ENCODE data around the gene CH25H.
"Not testable (repeated sequence)": the region's sequence is repeated elsewhere in the genome, so short reads cannot be mapped to it uniquely, and the experiment has no call there.

The CH25H gene

DNA sequence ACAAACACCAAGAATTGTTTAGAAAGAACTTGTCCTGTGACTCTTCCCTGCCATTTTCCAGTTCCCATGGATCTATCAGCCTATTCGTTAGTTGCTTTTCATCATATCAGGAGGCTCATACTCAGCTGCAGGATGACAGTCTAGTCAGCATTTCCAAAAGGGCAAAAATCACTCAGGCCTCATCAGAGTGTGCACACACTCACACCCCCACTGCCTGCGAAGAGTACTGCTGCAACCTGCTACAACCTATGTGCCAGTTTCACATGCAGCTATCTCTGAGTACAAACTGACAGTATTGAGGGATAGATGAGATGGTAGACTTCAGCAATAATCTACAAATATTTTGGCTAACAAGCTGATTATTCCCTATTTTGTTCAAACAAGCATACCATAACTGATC is 24.2 kb downstream of the CH25H start:
- no peak overlapping the region for H3K4me3 ChIP-seq (ENCODE audit: control insufficient read depth, low read depth, low read length)
- DNase-seq (ENCODE audit: low read depth): no peak
- no peak for TF ChIP-seq CTCF (conservative IDR thresholded peaks at IDR 0.05; ENCODE audit: control insufficient read depth, insufficient read depth, low read depth, low read length)

DNA sequence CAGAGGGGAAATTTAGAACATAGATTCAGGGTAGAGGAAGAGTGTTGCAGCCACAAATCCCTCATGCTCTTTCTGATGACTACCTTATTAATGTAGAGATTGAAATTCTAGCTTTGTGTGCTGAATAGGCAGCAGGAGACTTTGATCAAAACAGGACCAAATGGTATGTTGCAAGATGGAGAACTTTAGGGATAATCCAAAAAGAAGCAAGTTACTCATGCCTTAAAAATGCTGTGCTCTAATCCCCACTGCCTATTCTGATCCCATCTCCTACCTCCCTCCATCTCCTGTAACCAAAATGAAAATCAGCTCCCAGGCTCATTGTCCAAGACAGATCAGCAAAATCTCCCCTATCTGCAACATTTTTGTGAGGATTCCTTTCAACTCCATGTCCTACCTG is 31.3 kb downstream of the CH25H start:
- no peak overlapping the region for H3K4me3 ChIP-seq (ENCODE audit: control insufficient read depth, low read depth, low read length)
- DNase-seq (ENCODE audit: low read depth): no peak
- TF ChIP-seq CTCF (conservative IDR thresholded peaks at IDR 0.05; ENCODE audit: control insufficient read depth, insufficient read depth, low read depth, low read length): no peak

GRCh38 chr10:89173075-89173474 is 34.0 kb downstream of the CH25H start:
- DNase-seq (ENCODE audit: low read depth): no peak
- TF ChIP-seq CTCF (conservative IDR thresholded peaks at IDR 0.05; ENCODE audit: control insufficient read depth, insufficient read depth, low read depth, low read length): no peak
- H3K4me3 ChIP-seq (ENCODE audit: control insufficient read depth, low read depth, low read length): no peak overlapping the region

DNA sequence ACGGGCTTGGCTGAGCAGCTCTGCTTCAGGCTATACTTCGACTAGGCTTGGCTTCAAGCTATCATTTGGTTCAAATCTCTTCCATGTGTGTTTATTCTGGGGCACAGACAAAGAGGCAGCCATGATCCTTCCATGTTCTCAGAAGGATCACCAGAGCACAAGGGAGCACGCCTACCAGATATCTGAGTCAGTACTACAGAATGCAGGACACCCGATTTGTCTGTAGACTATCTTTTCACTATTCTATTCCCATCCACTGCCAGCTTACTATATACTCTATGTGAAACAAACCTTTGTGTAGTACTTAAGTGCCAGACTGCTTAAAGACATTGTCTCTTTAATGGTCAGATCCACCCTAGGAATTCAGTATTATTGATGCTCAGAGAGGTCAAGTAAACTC is 35.1 kb downstream of the CH25H start:
- H3K4me3 ChIP-seq (ENCODE audit: control insufficient read depth, low read depth, low read length): no peak overlapping the region
- DNase-seq (ENCODE audit: low read depth): peak; percentile 55
- TF ChIP-seq CTCF (conservative IDR thresholded peaks at IDR 0.05; ENCODE audit: control insufficient read depth, insufficient read depth, low read depth, low read length): no peak

DNA sequence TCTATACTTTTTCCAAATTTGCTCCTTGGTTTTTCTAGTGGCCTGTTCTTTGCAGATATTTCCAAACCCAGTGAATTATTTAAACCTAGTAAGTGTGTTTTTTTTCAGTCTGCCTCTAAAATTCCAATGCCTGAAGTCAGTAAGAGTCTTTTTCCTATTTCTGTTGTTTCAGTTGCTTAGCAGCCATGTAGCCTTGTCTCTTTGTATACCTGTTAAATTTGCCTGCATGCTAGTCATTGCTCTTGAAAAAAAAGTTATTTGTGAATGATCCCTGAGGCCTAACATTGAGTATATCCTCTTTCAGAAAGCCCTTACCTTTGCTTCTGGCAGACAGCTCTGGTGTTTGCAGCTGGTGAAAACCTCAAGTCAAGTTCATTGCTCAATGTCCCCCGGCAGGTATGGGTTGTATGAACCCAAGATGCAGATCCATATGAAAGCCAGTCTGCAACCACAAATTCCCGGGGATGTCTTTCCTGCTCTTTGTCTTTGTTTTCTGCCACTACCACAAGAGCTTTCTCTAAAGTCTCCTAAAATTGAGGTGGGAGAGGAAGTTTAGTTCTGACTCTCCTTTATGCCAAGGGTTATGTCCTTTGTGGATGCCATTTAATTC is 35.7 kb downstream of the CH25H start:
- no peak for TF ChIP-seq CTCF (conservative IDR thresholded peaks at IDR 0.05; ENCODE audit: control insufficient read depth, insufficient read depth, low read depth, low read length)
- DNase-seq (ENCODE audit: low read depth): no peak
- H3K4me3 ChIP-seq (ENCODE audit: control insufficient read depth, low read depth, low read length): no peak overlapping the region

GRCh38 chr10:89168354-89168900 is 38.7 kb downstream of the CH25H start:
- not testable (repeated sequence) for H3K4me3 ChIP-seq (ENCODE audit: control insufficient read depth, low read depth, low read length); DNase-seq (ENCODE audit: low read depth)

DNA sequence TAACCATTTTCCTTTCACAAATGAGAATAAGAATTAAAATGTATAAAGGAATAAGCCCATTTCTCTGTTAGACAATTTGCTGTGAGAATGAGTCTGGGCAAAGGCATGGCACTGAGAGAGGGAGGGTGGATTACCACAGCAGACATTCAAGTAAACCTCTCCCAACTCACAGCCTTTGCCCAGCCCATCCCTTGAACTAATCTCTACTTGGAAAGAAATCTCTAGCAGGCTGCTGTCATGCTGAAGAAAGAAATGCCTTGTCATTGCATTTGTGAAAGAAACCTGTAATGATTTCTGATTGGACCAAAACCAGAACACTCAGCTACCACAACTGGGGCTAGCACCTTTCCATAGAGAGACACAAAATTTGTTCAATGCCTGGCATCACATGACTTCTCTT is 39.2 kb downstream of the CH25H start:
- no peak for TF ChIP-seq CTCF (conservative IDR thresholded peaks at IDR 0.05; ENCODE audit: control insufficient read depth, insufficient read depth, low read depth, low read length)

More for the DNA sequence above, 39.2 kb downstream of the CH25H start:
- no peak for DNase-seq (ENCODE audit: low read depth)
- no peak overlapping the region for H3K4me3 ChIP-seq (ENCODE audit: control insufficient read depth, low read depth, low read length)
